Fibroblast of lung (primary cell): ENCODE results near the gene PFN3.

Experiments used
- EZH2 ChIP-seq: IDR thresholded peaks from 2 replicates; pipeline ENCODE4 v1.5.1; 2012; ENCODE audit warnings: low read length, control low read depth, mild to moderate bottlenecking; ENCODE audit errors: missing control alignments
- TF ChIP-seq, protein P1 (sequence below), 2 donors: IDR thresholded peaks in 1 of 2; conservative IDR thresholded peaks in 1 of 2; 1 replicate in 1 of 2; 2 replicates in 1 of 2; pipeline ENCODE4 v1.5.1; 2011 to 2012; ENCODE audit warnings: low read length in 2 of 2, control low read depth in 1 of 2, inconsistent platforms in 1 of 2, low read depth in 1 of 2, mild to moderate bottlenecking in 1 of 2

DNA sequence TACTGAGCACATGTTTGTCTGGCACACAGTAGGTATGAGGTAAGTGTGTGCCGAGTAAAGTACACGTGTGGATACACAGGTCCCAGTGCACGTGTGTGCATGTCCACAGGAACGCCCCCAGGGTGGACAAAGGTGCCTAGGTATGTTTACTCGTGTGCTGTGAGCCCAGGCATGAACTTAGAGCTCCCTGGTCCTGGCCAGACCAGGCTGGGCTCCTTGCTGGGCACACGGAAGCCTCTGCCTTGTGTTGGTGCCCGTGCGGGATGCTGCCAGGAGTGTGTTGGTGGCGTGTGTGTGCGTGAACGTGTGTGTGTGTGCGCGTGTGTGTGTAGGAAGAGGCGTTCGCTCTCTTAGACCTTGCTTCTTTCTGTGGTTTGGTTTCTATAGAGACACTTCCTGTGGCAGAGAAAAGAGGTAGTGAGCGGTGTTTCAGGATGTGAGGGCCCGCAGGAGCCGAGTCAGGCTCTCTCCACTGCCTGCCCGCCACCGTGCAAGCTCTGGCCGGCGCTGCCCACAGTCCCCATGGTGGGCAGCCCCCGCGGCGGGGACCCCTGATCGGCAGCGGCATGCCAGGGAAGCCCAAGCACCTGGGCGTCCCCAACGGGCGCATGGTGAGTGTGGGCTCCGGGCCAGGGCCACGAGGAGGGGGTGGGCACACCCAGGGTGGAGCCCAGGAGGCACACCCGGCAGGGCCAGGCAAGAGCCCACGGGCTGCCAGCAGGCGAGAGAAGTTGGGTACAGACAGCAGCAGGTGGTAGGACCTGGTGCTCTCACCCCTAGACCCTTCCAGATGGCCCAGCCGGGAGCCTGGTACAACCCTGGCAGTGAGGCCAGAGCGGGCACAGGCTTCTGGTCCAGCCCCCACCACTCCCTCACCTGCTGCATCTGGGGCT, 42.8 kb downstream of the PFN3 start, which contains the start of gene RGS14:
- no peak for TF ChIP-seq EZH2
- TF ChIP-seq, protein P1, sequence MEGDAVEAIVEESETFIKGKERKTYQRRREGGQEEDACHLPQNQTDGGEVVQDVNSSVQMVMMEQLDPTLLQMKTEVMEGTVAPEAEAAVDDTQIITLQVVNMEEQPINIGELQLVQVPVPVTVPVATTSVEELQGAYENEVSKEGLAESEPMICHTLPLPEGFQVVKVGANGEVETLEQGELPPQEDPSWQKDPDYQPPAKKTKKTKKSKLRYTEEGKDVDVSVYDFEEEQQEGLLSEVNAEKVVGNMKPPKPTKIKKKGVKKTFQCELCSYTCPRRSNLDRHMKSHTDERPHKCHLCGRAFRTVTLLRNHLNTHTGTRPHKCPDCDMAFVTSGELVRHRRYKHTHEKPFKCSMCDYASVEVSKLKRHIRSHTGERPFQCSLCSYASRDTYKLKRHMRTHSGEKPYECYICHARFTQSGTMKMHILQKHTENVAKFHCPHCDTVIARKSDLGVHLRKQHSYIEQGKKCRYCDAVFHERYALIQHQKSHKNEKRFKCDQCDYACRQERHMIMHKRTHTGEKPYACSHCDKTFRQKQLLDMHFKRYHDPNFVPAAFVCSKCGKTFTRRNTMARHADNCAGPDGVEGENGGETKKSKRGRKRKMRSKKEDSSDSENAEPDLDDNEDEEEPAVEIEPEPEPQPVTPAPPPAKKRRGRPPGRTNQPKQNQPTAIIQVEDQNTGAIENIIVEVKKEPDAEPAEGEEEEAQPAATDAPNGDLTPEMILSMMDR (conservative IDR thresholded peaks at IDR 0.05 in 1 of 2, IDR thresholded peaks at IDR 0.05 in 1 of 2; ENCODE audit: low read depth in 1 of 2, low read length in 2 of 2), result no peak
